Loucy (cell line): ENCODE data around the gene SF3A1.

Source experiments
- EZH2phosphoT487 ChIP-seq: fragments of 200-600 bp; IDR thresholded peaks from 2 replicates; pipeline ENCODE4 v1.6.1; 2018; ENCODE audit warnings: antibody characterized with exemption, mild to moderate bottlenecking, moderate library complexity, borderline replicate concordance
- TF ChIP-seq, protein P1 (sequence below): fragments of 200-600 bp; sonication (generic); conservative IDR thresholded peaks from 2 replicates; pipeline ENCODE4 v1.5.1; 2014; ENCODE audit warnings: mild to moderate bottlenecking, antibody characterized with exemption, low read length

- TF ChIP-seq, protein P1, sequence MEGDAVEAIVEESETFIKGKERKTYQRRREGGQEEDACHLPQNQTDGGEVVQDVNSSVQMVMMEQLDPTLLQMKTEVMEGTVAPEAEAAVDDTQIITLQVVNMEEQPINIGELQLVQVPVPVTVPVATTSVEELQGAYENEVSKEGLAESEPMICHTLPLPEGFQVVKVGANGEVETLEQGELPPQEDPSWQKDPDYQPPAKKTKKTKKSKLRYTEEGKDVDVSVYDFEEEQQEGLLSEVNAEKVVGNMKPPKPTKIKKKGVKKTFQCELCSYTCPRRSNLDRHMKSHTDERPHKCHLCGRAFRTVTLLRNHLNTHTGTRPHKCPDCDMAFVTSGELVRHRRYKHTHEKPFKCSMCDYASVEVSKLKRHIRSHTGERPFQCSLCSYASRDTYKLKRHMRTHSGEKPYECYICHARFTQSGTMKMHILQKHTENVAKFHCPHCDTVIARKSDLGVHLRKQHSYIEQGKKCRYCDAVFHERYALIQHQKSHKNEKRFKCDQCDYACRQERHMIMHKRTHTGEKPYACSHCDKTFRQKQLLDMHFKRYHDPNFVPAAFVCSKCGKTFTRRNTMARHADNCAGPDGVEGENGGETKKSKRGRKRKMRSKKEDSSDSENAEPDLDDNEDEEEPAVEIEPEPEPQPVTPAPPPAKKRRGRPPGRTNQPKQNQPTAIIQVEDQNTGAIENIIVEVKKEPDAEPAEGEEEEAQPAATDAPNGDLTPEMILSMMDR: no peak
- no peak for TF ChIP-seq EZH2phosphoT487
These were observed 29.9 kb upstream of the SF3A1 start for GRCh38 chr22:30386608-30386959.
